IPS DF 6.9 (cell line): ENCODE data around the gene CDC14C.

Source experiments
- DNase-seq: peaks from one replicate; pipeline ENCODE4 v3.0.0-alpha.2; 2013; ENCODE audit warnings: low read depth, low spot score
- H3K27ac ChIP-seq: one replicate; pipeline ENCODE4 v1.5.1; 2013; ENCODE audit warnings: low read length, control low read depth
- H3K27me3 ChIP-seq: 2 replicates; pipeline ENCODE4 v1.6.1; 2013; ENCODE audit warnings: mild to moderate bottlenecking, low read length; ENCODE audit not compliant: control insufficient read depth, insufficient read depth
- H3K36me3 ChIP-seq: 2 replicates; pipeline ENCODE4 v1.6.1; 2013; ENCODE audit warnings: low read length; ENCODE audit not compliant: control insufficient read depth, insufficient read depth
- H3K4me1 ChIP-seq: 2 replicates; pipeline ENCODE4 v1.6.1; 2013; ENCODE audit warnings: low read length; ENCODE audit not compliant: control insufficient read depth, insufficient read depth
- H3K4me3 ChIP-seq: 2 replicates; pipeline ENCODE4 v1.5.1; 2013; ENCODE audit warnings: mild to moderate bottlenecking, low read length
- H3K9me3 ChIP-seq: 2 replicates; pipeline ENCODE4 v1.6.1; 2013; ENCODE audit warnings: low read length, inconsistent platforms; ENCODE audit not compliant: control insufficient read depth, insufficient read depth
- WGBS: extraction: QIAGEN DNeasy Blood & Tissue Kit; methylation state at CpG from one replicate; pipeline ENCODE4 v1.1.7; 2013; ENCODE audit warnings: mixed read lengths, missing lambda C conversion rate; ENCODE audit not compliant: insufficient read length, insufficient coverage; 5-methylcytosine and 5-hydroxymethylcytosine counted together

The CDC14C gene

DNA sequence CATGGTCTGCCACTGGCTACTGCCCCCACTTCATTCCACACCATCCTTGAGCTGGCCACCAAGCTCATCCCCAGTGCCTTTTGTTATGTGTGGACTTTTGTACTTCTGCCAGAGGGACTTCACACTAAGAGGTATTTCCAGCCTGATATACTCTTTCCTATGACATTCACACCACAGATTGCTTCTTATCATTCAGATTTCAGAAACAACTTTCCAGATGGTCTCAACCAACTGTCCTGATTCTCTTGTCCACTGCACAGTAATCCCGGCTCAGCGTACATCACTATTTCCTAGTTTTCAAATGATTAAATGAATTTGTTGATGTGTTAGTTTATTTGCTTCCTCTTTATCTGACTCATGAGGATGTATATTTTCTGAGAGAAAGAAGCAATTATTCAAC lies 7.1 kb downstream of the CDC14C start:
- no peak for DNase-seq
- Histone ChIP-seq H3K9me3 (no peaks in the 10 kb centered on the region), H3K36me3 (no peaks in the 10 kb centered on the region), H3K27ac (no peak overlapping the region), H3K4me3 (no peak overlapping the region), H3K27me3 (no peaks in the 10 kb centered on the region), H3K4me1 (no peaks in the 10 kb centered on the region)
- no CpG with 5 or more reads among the region's 2 CpGs for WGBS

DNA sequence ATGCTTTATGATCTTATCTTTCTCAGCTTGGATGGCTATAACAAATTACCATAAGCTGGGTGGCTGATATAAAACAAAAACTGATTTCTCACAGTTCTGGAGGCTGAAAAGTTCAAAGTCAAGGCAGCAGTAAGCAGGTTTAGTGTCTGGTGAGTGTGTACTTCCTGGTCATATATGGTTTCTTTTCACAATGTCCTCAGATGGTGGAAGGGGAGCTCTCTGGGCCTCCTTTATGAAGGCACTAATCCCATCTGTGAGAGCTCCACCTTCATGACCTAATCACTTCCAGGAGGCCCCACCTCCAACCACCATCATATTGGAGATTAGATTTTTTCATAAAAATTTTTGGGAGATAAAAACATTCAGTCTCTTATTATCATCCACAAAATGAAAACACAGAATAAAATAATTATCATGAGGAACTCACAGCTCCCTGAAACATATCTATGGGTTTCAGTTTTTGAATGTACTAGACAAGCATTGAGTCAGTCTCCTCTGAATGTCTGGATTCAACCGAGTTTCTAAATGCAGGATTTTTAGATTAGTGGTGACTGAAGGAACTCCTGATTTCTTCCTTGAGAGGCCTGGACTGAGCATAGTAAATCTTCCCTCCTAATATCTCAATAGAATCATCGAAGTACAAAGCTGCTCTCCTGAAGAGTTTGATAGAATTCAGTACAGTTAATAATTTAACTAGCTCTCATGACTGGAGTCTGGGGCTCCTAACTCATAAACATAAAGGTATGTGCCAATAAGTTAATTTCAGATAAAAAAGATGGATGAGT lies 8.0 kb downstream of the CDC14C start:
- Histone ChIP-seq H3K4me3 (no peak overlapping the region), H3K36me3 (no peaks in the 10 kb centered on the region), H3K27ac (no peak overlapping the region), H3K4me1 (no peaks in the 10 kb centered on the region), H3K9me3 (no peaks in the 10 kb centered on the region), H3K27me3 (no peaks in the 10 kb centered on the region)
- WGBS, result no CpG with 5 or more reads among the region's 2 CpGs
- DNase-seq, result no peak

DNA sequence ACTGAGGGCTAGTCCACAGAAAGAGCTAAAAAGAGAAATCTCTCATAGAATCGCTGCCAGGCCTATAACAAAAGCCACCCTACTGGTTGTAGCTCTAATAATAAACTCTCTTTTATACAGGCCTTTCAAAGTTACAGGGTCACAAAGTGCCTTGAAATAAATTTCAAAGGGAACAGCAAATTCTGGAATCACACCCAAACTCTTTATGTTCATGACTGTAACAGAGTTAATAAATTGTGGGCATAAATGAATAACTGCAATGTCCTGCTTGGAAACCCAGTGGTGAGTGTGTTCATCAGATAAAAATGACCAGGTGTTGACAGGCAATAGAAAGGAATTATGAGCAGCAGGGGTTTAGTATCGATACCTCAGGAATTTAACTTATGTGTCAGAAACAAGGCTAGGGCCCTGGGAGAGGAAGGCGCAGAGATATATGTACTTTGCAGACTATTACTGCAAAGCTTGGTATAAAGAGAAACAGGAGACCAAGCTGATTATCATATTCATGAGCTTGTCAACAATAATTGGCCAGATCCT lies 9.3 kb downstream of the CDC14C start:
- no peaks in the 10 kb centered on the region for H3K27me3 ChIP-seq
- no peaks in the 10 kb centered on the region for H3K9me3 ChIP-seq
- no peak overlapping the region for H3K4me3 ChIP-seq
- H3K4me1 ChIP-seq, result no peaks in the 10 kb centered on the region
- no peak for DNase-seq
- no CpG with 5 or more reads among the region's 3 CpGs for WGBS
- no peaks in the 10 kb centered on the region for H3K36me3 ChIP-seq
- H3K27ac ChIP-seq, result no peak overlapping the region

DNA sequence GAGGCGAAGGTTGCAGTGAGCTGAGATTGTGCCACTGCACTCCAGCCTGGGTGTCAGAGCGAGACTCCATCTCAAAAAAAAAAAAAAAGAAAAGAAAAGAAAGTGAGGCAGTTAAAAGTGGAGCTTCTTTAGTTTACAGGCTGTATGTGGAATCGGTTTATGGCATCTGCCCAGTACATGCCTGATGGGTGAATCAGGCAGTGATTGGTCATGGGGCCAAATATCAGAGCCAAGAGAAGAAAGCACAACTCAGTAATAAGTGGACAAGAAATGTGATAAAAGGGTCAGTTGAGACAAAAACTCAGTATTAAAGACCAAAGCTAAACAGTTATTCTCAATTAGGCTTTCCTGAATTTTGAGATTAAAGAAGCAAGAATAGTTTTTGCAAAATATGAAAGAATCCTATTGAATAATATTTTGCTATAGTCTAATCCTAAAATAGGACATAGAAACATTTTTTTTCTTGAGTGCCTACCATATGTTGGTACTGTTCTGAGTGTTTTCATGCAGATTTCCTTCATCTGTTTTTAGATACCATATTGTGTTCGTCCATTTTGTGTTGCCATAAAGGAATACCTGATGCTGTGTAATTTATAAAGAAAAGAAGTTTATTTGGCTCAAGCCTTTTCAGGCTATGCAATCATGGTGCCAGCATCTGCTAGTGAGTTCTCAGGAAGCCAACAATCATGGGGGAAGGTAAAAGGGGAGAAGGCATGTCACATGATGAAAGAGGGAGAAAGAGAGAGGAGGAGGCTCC lies 14.4 kb downstream of the CDC14C start:
- Histone ChIP-seq H3K27ac (no peak overlapping the region), H3K4me3 (no peak overlapping the region), H3K27me3 (no peaks in the 10 kb centered on the region), H3K9me3 (no peaks in the 10 kb centered on the region), H3K36me3 (no peaks in the 10 kb centered on the region), H3K4me1 (no peaks in the 10 kb centered on the region)
- WGBS, result no CpG with 5 or more reads among the region's 4 CpGs
- DNase-seq, result no peak

DNA sequence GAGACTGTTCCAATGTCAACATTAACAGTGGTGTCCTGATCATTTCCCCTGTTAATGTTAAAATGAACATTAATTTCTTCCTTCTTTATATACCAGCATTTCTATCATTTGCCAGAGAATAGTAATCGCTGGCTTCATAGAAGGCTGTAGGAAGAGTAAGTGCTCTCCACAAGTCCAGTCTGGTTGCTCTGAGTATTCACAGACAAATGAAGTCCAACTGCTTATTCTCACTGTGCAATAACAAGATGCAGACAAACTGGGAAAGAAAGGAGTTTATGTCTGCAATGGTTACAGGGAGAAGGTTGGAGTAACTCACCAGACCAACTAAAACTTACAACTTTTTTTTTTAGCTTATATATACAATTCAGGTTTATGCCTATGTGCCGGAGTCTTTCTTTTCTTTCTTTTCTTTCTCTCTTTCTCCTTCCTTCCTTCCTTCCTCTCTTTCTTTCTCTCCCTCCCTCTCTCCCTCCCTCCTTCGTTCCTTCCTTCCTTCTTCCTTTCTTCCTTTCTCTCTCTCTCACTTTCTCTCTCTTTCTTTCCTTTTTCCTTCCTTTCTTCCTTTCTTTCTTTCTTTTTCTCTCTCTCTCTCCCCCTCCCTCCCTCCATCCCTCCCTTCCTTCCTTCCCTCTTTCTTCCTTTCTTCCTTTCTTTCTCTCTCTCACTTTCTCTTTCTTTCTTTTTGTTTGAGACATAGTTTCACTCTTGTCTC lies 19.1 kb downstream of the CDC14C start:
- H3K4me1 ChIP-seq, result no peaks in the 10 kb centered on the region
- no peaks in the 10 kb centered on the region for H3K27me3 ChIP-seq
- no peak overlapping the region for H3K27ac ChIP-seq
- DNase-seq, result no peak
- H3K9me3 ChIP-seq, result no peaks in the 10 kb centered on the region
- no CpG with 5 or more reads among the region's 3 CpGs for WGBS
- no peaks in the 10 kb centered on the region for H3K36me3 ChIP-seq
- H3K4me3 ChIP-seq, result no peak overlapping the region

DNA sequence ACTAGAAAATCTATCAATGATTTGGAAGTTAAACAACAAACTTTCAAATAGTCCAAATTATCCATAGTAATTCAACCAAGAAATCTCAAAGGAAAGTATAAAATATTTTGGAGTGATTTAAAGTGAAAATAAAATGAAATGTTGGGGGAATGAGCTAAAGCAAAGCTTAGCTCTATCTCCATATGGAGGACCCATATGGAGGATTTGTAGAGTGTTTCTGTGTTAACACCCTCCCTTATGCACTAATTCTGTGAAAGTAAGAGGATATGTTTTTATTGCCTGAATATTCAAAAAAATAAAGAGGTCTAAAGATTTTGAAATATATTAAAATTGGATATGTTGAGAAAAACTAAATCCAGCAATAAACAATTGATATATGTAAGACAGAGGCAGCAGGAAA lies 31.6 kb downstream of the CDC14C start:
- DNase-seq, result no peak
- no peaks in the 10 kb centered on the region for H3K27me3 ChIP-seq
- H3K4me3 ChIP-seq, result no peak overlapping the region
- H3K27ac ChIP-seq, result no peak overlapping the region
- no peaks in the 10 kb centered on the region for H3K4me1 ChIP-seq
- no peaks in the 10 kb centered on the region for H3K9me3 ChIP-seq
- H3K36me3 ChIP-seq, result no peaks in the 10 kb centered on the region

DNA sequence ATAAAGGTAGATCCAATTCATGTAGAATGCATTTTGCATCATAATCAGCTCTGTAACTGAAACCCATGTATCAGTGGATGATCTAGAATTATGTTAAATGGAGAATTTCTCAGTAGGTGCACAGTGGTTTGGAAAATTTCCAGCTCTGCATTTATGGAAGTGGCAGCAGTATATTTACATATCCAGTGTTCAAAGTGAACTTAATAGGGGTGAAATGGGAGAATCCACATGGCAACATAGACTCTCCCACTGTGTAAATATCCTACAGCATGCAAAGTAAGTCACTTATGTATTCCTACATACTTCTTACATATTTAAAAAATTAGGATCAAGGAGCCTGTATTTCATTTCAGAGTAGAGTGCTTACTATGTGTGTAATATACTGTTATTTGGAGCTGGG lies 35.3 kb downstream of the CDC14C start:
- Histone ChIP-seq H3K27me3 (no peaks in the 10 kb centered on the region), H3K4me1 (no peaks in the 10 kb centered on the region; the same call in 1 of the 2 replicates), H3K36me3 (no peaks in the 10 kb centered on the region), H3K4me3 (no peak overlapping the region), H3K9me3 (no peaks in the 10 kb centered on the region), H3K27ac (no peak overlapping the region)
- DNase-seq, result no peak

DNA sequence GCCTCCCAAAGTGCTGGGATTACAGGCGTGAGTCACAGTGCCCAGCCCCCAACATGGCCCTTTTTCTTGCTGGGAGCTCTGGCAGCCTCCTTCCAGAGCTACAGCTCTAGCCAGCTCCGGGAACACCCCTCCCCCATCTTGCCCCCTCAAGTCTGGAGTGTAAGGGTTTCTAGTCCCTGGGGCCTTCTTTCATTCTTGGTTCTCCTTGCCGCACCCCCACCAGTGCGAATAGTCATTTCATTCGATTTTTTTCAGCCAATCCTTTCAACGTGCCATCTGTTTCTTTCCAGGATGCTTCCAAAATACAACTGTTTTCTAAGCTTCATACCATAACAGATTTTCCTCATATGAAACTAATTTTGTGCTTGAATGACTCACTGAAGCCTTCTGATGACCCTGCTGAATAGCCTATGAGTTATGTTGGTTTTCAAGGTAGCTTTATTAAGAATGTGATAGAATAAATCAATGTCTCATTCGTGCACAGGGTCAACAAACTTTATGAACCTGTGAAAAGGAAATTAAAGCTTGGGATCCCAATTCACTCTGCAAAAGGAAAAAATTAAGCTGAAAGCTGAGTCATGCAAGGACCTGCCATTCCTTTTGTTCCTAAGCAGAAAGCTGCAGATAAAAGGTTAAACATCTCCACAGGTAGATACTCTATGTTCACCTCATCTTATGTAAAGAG lies 38.6 kb downstream of the CDC14C start:
- H3K4me1 ChIP-seq, result no peaks in the 10 kb centered on the region; the same call in 1 of the 2 replicates
- H3K36me3 ChIP-seq, result no peaks in the 10 kb centered on the region
- H3K27me3 ChIP-seq, result no peaks in the 10 kb centered on the region
- H3K27ac ChIP-seq, result no peak overlapping the region
- no peaks in the 10 kb centered on the region for H3K9me3 ChIP-seq
- H3K4me3 ChIP-seq, result no peak overlapping the region
- no CpG with 5 or more reads among the region's 7 CpGs for WGBS
- DNase-seq, result no peak

DNA sequence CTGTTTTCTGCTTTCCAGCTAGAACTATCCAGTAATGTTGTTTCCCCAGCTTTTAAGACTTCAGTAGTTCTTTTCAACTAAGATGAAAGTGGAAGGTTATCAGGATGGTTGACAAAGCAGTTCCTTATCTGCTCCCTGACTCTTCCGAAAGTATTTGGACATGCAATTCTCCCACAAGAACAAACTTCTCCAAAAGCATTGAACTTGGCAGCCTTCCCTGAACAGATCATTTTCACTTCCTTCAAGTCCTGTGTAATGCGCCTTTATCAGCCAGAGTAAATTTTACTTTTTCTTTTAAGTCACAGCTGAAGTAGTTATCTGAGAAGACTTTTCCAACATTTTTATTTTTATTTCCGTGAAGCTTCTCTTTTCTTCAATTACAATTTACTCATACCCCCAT lies 39.7 kb downstream of the CDC14C start:
- H3K27ac ChIP-seq, result no peak overlapping the region
- no peaks in the 10 kb centered on the region for H3K27me3 ChIP-seq
- no peak for DNase-seq
- no peaks in the 10 kb centered on the region; the same call in 1 of the 2 replicates for H3K4me1 ChIP-seq
- no peak overlapping the region for H3K4me3 ChIP-seq
- no CpG with 5 or more reads among the region's 3 CpGs for WGBS
- H3K36me3 ChIP-seq, result no peaks in the 10 kb centered on the region
- no peaks in the 10 kb centered on the region for H3K9me3 ChIP-seq

DNA sequence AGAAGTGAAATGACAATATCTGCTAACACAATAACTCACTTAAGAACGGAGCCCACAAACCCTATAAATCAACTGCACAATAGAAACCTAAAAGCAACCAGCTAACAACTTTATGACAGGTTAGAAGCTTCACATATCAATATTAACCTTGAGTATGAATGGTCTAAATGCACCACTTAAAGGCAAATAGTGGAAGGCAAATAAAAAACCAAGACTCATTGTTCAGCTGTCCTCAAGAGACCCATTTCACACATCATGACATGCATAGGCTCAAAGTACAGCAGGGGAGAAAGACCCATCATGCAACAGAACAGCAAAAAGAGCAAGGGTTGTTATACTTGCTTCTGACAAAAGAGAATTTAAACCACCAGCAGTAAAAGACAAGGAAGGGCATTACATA lies 46.8 kb downstream of the CDC14C start:
- no CpG with 5 or more reads among the region's 1 CpG for WGBS
- no peaks in the 10 kb centered on the region for H3K9me3 ChIP-seq
- DNase-seq, result no peak
- H3K27ac ChIP-seq, result no peak overlapping the region
- no peaks in the 10 kb centered on the region for H3K27me3 ChIP-seq
- no peaks in the 10 kb centered on the region for H3K36me3 ChIP-seq
- H3K4me1 ChIP-seq, result no peaks in the 10 kb centered on the region
- no peak overlapping the region for H3K4me3 ChIP-seq
